Measurements from ENCODE around the gene NUCKS1.

GRCh38 chr1:205775015-205775716 is 25.2 kb upstream of the NUCKS1 start, which contains the start of gene RAB29:
- TF ChIP-seq ZNF274 (IDR thresholded peaks at IDR 0.05; ENCODE audit: low read depth, low read length) (no peak), YY1 (IDR thresholded peaks at IDR 0.05; ENCODE audit: insufficient read depth, insufficient read length) (no peak), SUZ12 (IDR thresholded peaks at IDR 0.05; ENCODE audit: extremely low read depth, insufficient read depth, insufficient read length) (no peak)
